Karpas-422 (cell line): ENCODE measurements around the gene EBF3. TPM values are rescaled to one million over a fixed set of nuclear protein-coding genes. Genes with fewer than 3 reads are reported as not detected.
A peak's percentile ranks its signal among the peaks of the same experiment; 100 is the strongest.

Experiments
- DNase-seq: peaks from one replicate; pipeline ENCODE4 v3.0.0-alpha.2; 2015
- H2AFZ ChIP-seq: fragments of 200-600 bp; sonication (generic); 2 replicates; pipeline ENCODE4 v1.6.1; 2014; ENCODE audit warnings: antibody characterized with exemption, low read length, mixed read lengths
- H3K27ac ChIP-seq: fragments of 200-600 bp; sonication (generic); 2 replicates; pipeline ENCODE4 v1.5.1; 2014; ENCODE audit warnings: mild to moderate bottlenecking, low read length, moderate library complexity
- H3K27me3 ChIP-seq: fragments of 200-600 bp; sonication (generic); 2 replicates; pipeline ENCODE4 v1.6.1; 2014; ENCODE audit warnings: low read length, mixed read lengths
- H3K36me3 ChIP-seq: fragments of 200-600 bp; sonication (generic); 2 replicates; pipeline ENCODE4 v1.6.1; 2014; ENCODE audit warnings: low read length, mixed read lengths; ENCODE audit not compliant: insufficient read depth
- H3K4me1 ChIP-seq: fragments of 200-600 bp; sonication (generic); 2 replicates; pipeline ENCODE4 v1.6.1; 2014; ENCODE audit warnings: mild to moderate bottlenecking, low read length, mixed read lengths
- H3K4me2 ChIP-seq: fragments of 200-600 bp; sonication (generic); 2 replicates; pipeline ENCODE4 v1.6.1; 2014; ENCODE audit warnings: low read length, low read depth, mild to moderate bottlenecking; ENCODE audit not compliant: poor library complexity, severe bottlenecking
- H3K4me3 ChIP-seq: fragments of 200-600 bp; sonication (generic); 2 replicates; pipeline ENCODE4 v1.5.1; 2014; ENCODE audit warnings: mild to moderate bottlenecking, antibody characterized with exemption, low read length, mixed read lengths
- H3K79me2 ChIP-seq: fragments of 200-600 bp; sonication (generic); 2 replicates; pipeline ENCODE4 v1.6.1; 2014; ENCODE audit warnings: mild to moderate bottlenecking, low read length, mixed read lengths
- H3K9ac ChIP-seq: fragments of 200-600 bp; sonication (generic); 2 replicates; pipeline ENCODE4 v1.6.0; 2014; ENCODE audit warnings: low read length
- H3K9me2 ChIP-seq: fragments of 200-600 bp; sonication (generic), shearing (Covaris generic); replicated peaks from 2 replicates; pipeline ENCODE4 v1.6.0; 2014; ENCODE audit warnings: mild to moderate bottlenecking, low read length, moderate library complexity; ENCODE audit not compliant: insufficient read depth
- H3K9me3 ChIP-seq: fragments of 300-700, 200-600 bp; sonication (generic); 2 replicates; pipeline ENCODE4 v1.6.1; 2014; ENCODE audit warnings: low read length, mixed read lengths
- H4K20me1 ChIP-seq: fragments of 200-600 bp; sonication (generic); 2 replicates; pipeline ENCODE4 v1.6.1; 2014; ENCODE audit warnings: mild to moderate bottlenecking, antibody characterized with exemption, low read length, low read depth; ENCODE audit not compliant: insufficient read depth
- total RNA-seq: library from RNA; depleted of rRNA; stranded (reverse); fragments of >200 nt; shearing (Covaris generic); gene quantifications from 2 replicates; pipeline ENCODE4 v1.2.3, GENCODE V29; 2014; ENCODE audit warnings: low replicate concordance

EBF3 gene
- total RNA-seq, 1 experiment from 2014 or later = not detected

- Histone ChIP-seq H3K9ac (no peak overlapping the region), H3K27me3 (no peaks in the 10 kb centered on the region), H3K4me1 (peaks cover 5% of the 10 kb centered on the region; the same call in 1 of the 2 replicates), H2AFZ (no peak overlapping the region), H3K9me2 (no peaks in the 10 kb centered on the region), H4K20me1 (no peaks in the 10 kb centered on the region), H3K4me3 (no peak overlapping the region), H3K36me3 (no peaks in the 10 kb centered on the region), H3K27ac (no peak overlapping the region), H3K4me2 (no peak overlapping the region), H3K79me2 (no peaks in the 10 kb centered on the region), H3K9me3 (no peaks in the 10 kb centered on the region)
- DNase-seq = no peak
Observed at GRCh38 chr10:129973674-129974059, 9.6 kb upstream of the EBF3 start.

GRCh38 chr10:129972966-129973673, 9.0 kb upstream of the EBF3 start:
- Histone ChIP-seq H3K9me2 (no peaks in the 10 kb centered on the region), H3K27me3 (no peaks in the 10 kb centered on the region), H3K9me3 (no peaks in the 10 kb centered on the region), H3K4me3 (no peak overlapping the region), H3K4me1 (peaks cover 5% of the 10 kb centered on the region; the same call in 1 of the 2 replicates), H3K79me2 (no peaks in the 10 kb centered on the region), H3K4me2 (no peak overlapping the region), H3K36me3 (no peaks in the 10 kb centered on the region), H2AFZ (no peak overlapping the region), H3K27ac (no peak overlapping the region), H3K9ac (no peak overlapping the region), H4K20me1 (no peaks in the 10 kb centered on the region)
- no peak for DNase-seq

GRCh38 chr10:129972145-129972965, 8.3 kb upstream of the EBF3 start:
- H3K27me3 ChIP-seq = no peaks in the 10 kb centered on the region
- no peak for DNase-seq

GRCh38 chr10:129971381-129972144, 7.5 kb upstream of the EBF3 start:
- Histone ChIP-seq H3K36me3 (no peaks in the 10 kb centered on the region), H3K4me3 (peak overlapping the region; percentile 60; the same call in 1 of the 2 replicates), H3K9ac (peak overlapping the region; percentile 52), H3K27me3 (no peaks in the 10 kb centered on the region), H3K27ac (no peak overlapping the region), H3K79me2 (no peaks in the 10 kb centered on the region), H3K4me2 (peak overlapping the region; percentile 65), H3K4me1 (peaks cover 5% of the 10 kb centered on the region; the same call in 1 of the 2 replicates), H4K20me1 (no peaks in the 10 kb centered on the region), H2AFZ (0 out of 2 replicates have a peak overlapping the region, but pooled peaks have one; percentile 28), H3K9me3 (0 out of 2 replicates have a peak, but pooled peaks cover 4% of the 10 kb centered on the region), H3K9me2 (no peaks in the 10 kb centered on the region)
- peak; percentile 78 for DNase-seq

More at GRCh38 chr10:129972145-129972965, 8.3 kb upstream of the EBF3 start:
- Histone ChIP-seq H3K27ac (no peak overlapping the region), H3K36me3 (no peaks in the 10 kb centered on the region), H3K9ac (no peak overlapping the region), H3K9me2 (no peaks in the 10 kb centered on the region), H3K9me3 (0 out of 2 replicates have a peak, but pooled peaks cover 4% of the 10 kb centered on the region), H4K20me1 (no peaks in the 10 kb centered on the region), H3K4me3 (no peak overlapping the region), H3K79me2 (no peaks in the 10 kb centered on the region), H2AFZ (no peak overlapping the region), H3K4me1 (peaks cover 5% of the 10 kb centered on the region; the same call in 1 of the 2 replicates), H3K4me2 (no peak overlapping the region)

- H3K9ac ChIP-seq = peak overlapping the region; percentile 52; the same call in 1 of the 2 replicates
- H3K9me3 ChIP-seq = 0 out of 2 replicates have a peak, but pooled peaks cover 4% of the 10 kb centered on the region
- H3K4me1 ChIP-seq = peaks cover 5% of the 10 kb centered on the region; the same call in 1 of the 2 replicates
- no peaks in the 10 kb centered on the region for H3K36me3 ChIP-seq
- no peak overlapping the region for H3K27ac ChIP-seq
- H3K9me2 ChIP-seq = no peaks in the 10 kb centered on the region
- peak overlapping the region; percentile 60; the same call in 1 of the 2 replicates for H3K4me3 ChIP-seq
- H2AFZ ChIP-seq = no peak overlapping the region
- H3K27me3 ChIP-seq = no peaks in the 10 kb centered on the region
- H4K20me1 ChIP-seq = no peaks in the 10 kb centered on the region
- peak overlapping the region; percentile 65 for H3K4me2 ChIP-seq
- no peaks in the 10 kb centered on the region for H3K79me2 ChIP-seq
- no peak for DNase-seq
Observed at GRCh38 chr10:129970465-129971364, 6.6 kb upstream of the EBF3 start.

GRCh38 chr10:129969911-129970464, 5.9 kb upstream of the EBF3 start:
- Histone ChIP-seq H3K9me2 (no peaks in the 10 kb centered on the region), H3K4me3 (no peak overlapping the region), H4K20me1 (no peaks in the 10 kb centered on the region), H3K36me3 (no peaks in the 10 kb centered on the region), H3K9ac (no peak overlapping the region), H3K79me2 (no peaks in the 10 kb centered on the region), H3K9me3 (0 out of 2 replicates have a peak, but pooled peaks cover 4% of the 10 kb centered on the region), H3K4me1 (peaks cover 5% of the 10 kb centered on the region; the same call in 1 of the 2 replicates), H3K4me2 (no peak overlapping the region), H3K27ac (no peak overlapping the region), H3K27me3 (no peaks in the 10 kb centered on the region), H2AFZ (no peak overlapping the region)
- DNase-seq = no peak
